IPS DF 4.7 (cell line): Measurements from ENCODE around the gene U2AF1L4.
A peak's percentile ranks its signal among the peaks of the same experiment; 100 is the strongest.
"Not testable (repeated sequence)": the region's sequence is repeated elsewhere in the genome, so short reads cannot be mapped to it uniquely, and the experiment has no call there.

Experiments used
- DNase-seq: peaks from one replicate; pipeline ENCODE4 v3.0.0-alpha.2; 2013; ENCODE audit warnings: low spot score; ENCODE audit errors: extremely low read depth

Gene U2AF1L4

GRCh38 chr19:35727053-35727955 lies 17.9 kb downstream of the U2AF1L4 start:
- DNase-seq: no peak

- no peak for DNase-seq
These were observed 19.9 kb downstream of the U2AF1L4 start for GRCh38 chr19:35725216-35725861.

- no peak for DNase-seq
These were observed 20.7 kb downstream of the U2AF1L4 start for GRCh38 chr19:35724560-35724959.

- not testable (repeated sequence) for DNase-seq
These were observed 21.1 kb downstream of the U2AF1L4 start for GRCh38 chr19:35724132-35724531.

- no peak for DNase-seq
These were observed 21.5 kb downstream of the U2AF1L4 start for GRCh38 chr19:35723671-35724070.

- no peak for DNase-seq
These were observed 22.3 kb downstream of the U2AF1L4 start for GRCh38 chr19:35722897-35723296.

- DNase-seq: no peak
These were observed 22.8 kb downstream of the U2AF1L4 start for GRCh38 chr19:35722461-35722860.

GRCh38 chr19:35721374-35721773 lies 23.8 kb downstream of the U2AF1L4 start:
- no peak for DNase-seq

GRCh38 chr19:35720648-35721047 lies 24.6 kb downstream of the U2AF1L4 start:
- no peak for DNase-seq

GRCh38 chr19:35720163-35720524 lies 25.1 kb downstream of the U2AF1L4 start:
- DNase-seq: no peak

- no peak for DNase-seq
These were observed 25.6 kb downstream of the U2AF1L4 start for GRCh38 chr19:35719402-35720162.

GRCh38 chr19:35718345-35719041 lies 26.7 kb downstream of the U2AF1L4 start:
- no peak for DNase-seq

GRCh38 chr19:35717665-35718344 lies 27.4 kb downstream of the U2AF1L4 start, which contains the start of gene KMT2B:
TSS of gene KMT2B (plus strand) at chr19:35718003. CDS start at chr19:35718019, 16 bp downstream.
- no peak for DNase-seq

- DNase-seq: peak; percentile 98
These were observed 28.2 kb downstream of the U2AF1L4 start for GRCh38 chr19:35716801-35717664.

GRCh38 chr19:35715981-35716800 lies 29.0 kb downstream of the U2AF1L4 start:
- DNase-seq: no peak

GRCh38 chr19:35715355-35715809 lies 29.8 kb downstream of the U2AF1L4 start:
- no peak for DNase-seq

- DNase-seq: no peak
These were observed 30.4 kb downstream of the U2AF1L4 start for GRCh38 chr19:35714601-35715354.

- DNase-seq: no peak
These were observed 31.2 kb downstream of the U2AF1L4 start for GRCh38 chr19:35713904-35714495.
